ENCODE data around the gene EYS.

GRCh38 chr6:63716169-63716568 is 1990.9 kb downstream of the EYS start:
- no peak for TF ChIP-seq CTCF (IDR thresholded peaks at IDR 0.05)
- TF ChIP-seq POLR2AphosphoS5 (IDR thresholded peaks at IDR 0.05) = no peak
- no peak for TF ChIP-seq POLR2A (IDR thresholded peaks at IDR 0.05)
